ENCODE data around the gene GRHPR.
A peak's percentile ranks its signal among the peaks of the same experiment; 100 is the strongest.

Gene GRHPR

DNA sequence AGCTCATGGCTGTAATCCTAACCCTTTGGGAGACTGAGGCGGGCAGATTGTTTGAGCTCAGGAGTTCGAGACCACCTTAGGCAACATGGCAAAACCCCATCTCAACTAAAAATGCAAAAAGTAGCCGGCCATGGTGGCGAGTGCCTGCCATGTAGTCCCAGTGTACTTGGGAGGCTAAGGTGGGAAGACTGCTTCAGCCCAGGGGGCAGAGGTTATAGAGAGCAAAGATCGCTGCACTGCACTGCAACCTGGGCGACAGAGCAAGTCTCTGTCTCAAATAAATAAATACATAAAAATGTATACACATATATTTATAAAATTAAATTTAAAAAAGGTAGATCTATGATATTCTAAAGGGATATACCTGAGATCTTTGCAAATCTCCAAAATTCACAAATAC, 23.3 kb downstream of the GRHPR start:
- no peak for DNase-seq (ENCODE audit: low read depth)
- H3K4me3 ChIP-seq (ENCODE audit: low read length) = no peak overlapping the region
- TF ChIP-seq, protein P1, sequence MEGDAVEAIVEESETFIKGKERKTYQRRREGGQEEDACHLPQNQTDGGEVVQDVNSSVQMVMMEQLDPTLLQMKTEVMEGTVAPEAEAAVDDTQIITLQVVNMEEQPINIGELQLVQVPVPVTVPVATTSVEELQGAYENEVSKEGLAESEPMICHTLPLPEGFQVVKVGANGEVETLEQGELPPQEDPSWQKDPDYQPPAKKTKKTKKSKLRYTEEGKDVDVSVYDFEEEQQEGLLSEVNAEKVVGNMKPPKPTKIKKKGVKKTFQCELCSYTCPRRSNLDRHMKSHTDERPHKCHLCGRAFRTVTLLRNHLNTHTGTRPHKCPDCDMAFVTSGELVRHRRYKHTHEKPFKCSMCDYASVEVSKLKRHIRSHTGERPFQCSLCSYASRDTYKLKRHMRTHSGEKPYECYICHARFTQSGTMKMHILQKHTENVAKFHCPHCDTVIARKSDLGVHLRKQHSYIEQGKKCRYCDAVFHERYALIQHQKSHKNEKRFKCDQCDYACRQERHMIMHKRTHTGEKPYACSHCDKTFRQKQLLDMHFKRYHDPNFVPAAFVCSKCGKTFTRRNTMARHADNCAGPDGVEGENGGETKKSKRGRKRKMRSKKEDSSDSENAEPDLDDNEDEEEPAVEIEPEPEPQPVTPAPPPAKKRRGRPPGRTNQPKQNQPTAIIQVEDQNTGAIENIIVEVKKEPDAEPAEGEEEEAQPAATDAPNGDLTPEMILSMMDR (conservative IDR thresholded peaks at IDR 0.05; ENCODE audit: low read depth, low read length) = no peak

DNA sequence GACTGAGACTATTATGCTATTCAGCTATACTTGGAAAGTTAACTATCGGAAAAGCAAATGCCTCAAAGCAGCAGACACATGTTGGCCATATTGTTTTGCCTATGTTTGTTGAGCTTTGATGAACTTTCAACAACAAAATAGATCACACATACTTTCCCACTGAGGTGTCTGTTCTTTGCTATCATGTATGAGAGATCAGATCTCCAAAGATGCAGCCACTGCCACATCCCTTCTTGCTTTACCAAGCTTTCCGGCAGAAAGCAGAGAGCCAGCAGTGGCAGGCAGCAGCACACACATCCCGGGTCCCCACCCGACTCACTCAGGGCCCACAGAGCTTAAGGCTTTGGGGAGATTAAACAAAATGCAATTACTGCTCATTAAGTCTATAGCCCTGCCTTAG, 23.9 kb downstream of the GRHPR start:
- no peak overlapping the region for H3K4me3 ChIP-seq (ENCODE audit: low read length)
- no peak for DNase-seq (ENCODE audit: low read depth)
- TF ChIP-seq, protein P1 (conservative IDR thresholded peaks at IDR 0.05; ENCODE audit: low read depth, low read length) = no peak

DNA sequence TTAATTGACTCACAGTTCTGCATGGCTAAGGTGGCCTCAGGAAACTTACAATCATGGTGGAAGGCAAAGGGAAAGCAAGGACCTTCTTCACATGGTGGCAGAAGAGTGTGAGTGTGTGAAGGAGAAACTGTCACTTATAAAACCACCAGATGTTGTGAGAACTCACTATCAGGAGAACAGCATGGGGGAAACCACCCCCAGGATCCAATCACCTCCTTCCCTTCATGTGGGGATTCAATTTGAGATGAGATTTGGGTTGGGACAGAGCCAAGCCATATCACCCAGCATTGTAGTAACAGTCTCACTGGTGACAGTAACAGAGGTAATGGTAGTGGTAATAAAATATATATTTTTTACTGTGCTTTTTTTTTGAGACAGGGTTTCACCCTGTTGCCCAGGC, 24.6 kb downstream of the GRHPR start:
- DNase-seq (ENCODE audit: low read depth) = no peak
- no peak overlapping the region for H3K4me3 ChIP-seq (ENCODE audit: low read length)
- TF ChIP-seq, protein P1 (conservative IDR thresholded peaks at IDR 0.05; ENCODE audit: low read depth, low read length) = no peak

DNA sequence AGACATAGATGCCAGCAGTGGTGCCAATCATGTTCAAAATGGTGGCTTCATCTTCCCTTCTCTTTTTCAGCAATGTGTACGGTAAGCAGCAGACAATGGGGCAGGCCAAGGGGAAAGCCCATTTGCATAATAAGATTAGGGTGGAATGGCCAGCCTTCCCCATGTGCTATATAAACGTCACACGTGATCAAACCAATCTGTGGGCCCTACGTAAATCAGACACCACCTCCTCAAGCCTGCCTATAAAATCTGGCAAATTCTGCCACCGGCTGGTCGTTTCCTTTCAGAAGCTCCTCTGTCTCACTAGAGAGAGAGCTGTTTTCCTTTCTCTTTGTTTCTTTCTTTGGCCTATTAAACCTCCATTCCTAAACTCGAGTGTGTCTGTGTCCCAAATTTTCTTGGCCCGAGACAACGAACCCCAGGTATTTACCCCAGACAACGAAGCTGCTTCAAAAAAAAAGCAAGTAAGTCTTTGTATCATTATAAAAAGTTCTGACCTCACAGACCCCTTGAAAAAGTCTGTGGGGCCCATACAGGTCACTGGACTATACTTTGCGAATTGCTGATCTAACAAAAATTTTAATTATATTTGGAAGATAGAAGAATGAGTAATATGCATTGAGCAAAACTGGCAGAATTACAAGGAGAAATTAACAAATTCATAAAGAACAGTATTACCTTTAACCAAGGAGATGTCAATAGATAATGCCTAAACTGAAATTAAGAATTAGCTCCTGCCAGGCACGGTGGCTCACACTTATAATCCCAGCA, 27.6 kb downstream of the GRHPR start:
- peak; percentile 66 for DNase-seq (ENCODE audit: low read depth)
- H3K4me3 ChIP-seq (ENCODE audit: low read length) = no peak overlapping the region
- TF ChIP-seq, protein P1 (conservative IDR thresholded peaks at IDR 0.05; ENCODE audit: low read depth, low read length) = peak; percentile 4

DNA sequence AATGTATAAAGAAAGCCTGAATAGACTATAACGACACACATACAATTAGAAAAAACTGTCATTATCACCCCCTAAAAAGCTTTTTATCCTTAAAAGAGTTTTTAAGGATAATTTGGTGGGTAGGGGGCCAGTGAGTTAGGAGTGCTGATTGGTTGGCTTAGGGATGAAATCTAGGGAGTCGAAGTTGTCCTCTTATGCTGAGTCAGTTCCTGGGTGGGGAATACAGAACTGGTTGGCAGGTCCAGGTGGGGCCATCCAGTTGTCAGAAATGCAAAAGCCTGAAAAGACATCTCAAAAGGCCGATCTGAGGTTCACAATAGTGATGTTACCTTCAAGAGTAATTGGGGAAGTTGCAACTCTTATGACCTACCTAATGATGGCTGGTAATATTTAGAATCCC, 29.1 kb downstream of the GRHPR start:
- no peak for DNase-seq (ENCODE audit: low read depth)
- H3K4me3 ChIP-seq (ENCODE audit: low read length) = no peak overlapping the region
- TF ChIP-seq, protein P1 (conservative IDR thresholded peaks at IDR 0.05; ENCODE audit: low read depth, low read length) = no peak

DNA sequence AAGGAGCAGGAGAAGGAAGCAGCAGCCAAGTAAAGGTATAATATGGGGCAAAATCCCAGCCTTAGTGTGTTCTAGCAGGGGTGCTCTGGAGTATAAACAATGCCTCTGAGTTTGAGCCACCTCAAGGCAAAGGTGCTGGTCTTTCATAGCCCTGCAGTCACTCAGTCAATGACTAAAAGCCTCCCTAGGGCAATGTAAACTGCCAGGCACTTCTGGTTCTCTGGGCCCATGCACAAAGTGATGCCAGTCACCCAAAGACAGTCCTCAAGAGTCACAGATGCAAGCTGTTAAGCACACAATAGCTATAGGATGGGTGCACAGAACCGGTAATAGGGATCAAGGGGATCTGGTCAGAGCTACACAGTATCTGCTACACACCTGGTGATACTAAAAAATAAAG, 30.1 kb downstream of the GRHPR start:
- DNase-seq (ENCODE audit: low read depth) = no peak
- TF ChIP-seq, protein P1 (conservative IDR thresholded peaks at IDR 0.05; ENCODE audit: low read depth, low read length) = no peak
- H3K4me3 ChIP-seq (ENCODE audit: low read length) = no peak overlapping the region

DNA sequence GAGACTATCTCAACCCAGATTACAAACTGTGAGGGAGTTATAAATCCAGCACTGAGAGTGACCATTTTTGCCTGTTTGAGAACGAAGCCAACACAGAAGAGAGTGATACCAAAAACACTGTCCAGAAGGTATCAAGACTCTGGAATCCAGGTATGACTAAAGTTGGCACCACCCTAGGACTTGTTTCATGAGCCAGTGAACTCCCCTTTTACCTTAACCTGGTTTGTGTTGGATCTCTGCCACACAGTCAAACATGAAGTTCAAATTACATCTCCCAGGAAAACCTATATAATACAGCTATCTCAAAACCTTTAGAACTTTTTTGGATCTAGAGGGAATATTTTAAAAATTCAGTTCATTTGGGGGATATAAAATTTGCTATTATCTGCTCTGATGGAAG, 31.3 kb downstream of the GRHPR start:
- TF ChIP-seq, protein P1 (conservative IDR thresholded peaks at IDR 0.05; ENCODE audit: low read depth, low read length) = no peak
- no peak overlapping the region for H3K4me3 ChIP-seq (ENCODE audit: low read length)
- no peak for DNase-seq (ENCODE audit: low read depth)

Data from retinal pigment epithelial cell (primary cell).